ENCODE data around the gene ESRRG. TPM values are rescaled to one million over a fixed set of nuclear protein-coding genes. Genes with fewer than 3 reads are reported as not detected.

ESRRG gene
- total RNA-seq, 2 donors from 2014 or later: 4.1 to 16.2 TPM

DNA sequence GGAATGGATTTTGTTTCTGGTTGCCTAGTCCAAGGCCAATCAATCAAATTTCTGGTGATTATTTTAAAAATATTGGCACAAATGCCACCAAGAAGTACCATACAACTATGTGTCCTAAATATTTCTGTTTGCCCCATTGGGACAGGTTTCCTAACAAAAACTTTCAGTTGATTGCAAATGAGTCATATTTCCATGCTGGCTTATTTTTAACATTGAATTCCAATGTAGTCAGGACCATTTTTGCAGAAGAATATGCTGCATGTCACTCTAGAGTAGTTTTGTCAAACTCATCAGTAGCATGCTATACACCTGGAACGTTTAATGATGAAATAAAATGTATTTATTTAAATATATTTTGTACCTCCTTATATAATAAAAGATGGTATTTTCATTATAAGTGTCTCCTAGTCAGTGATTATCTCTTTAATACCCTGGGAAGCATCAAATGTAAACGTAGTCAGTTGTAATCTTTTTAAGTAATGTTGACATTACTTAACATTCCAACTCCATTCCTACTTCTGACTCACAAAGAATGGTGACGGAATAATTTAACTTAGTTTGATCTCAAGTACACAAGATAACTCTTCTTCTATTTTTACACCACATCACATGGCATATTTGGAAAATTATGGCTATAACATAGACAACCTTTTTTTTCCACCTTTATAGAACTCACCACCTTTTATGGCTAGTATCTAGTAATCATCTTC is 261.0 kb downstream of the ESRRG start:
- intact Hi-C loops (cut with DNase I): no loop called here
- DNase-seq (ENCODE audit: low spot score): no peak
- TF ChIP-seq, protein P1, sequence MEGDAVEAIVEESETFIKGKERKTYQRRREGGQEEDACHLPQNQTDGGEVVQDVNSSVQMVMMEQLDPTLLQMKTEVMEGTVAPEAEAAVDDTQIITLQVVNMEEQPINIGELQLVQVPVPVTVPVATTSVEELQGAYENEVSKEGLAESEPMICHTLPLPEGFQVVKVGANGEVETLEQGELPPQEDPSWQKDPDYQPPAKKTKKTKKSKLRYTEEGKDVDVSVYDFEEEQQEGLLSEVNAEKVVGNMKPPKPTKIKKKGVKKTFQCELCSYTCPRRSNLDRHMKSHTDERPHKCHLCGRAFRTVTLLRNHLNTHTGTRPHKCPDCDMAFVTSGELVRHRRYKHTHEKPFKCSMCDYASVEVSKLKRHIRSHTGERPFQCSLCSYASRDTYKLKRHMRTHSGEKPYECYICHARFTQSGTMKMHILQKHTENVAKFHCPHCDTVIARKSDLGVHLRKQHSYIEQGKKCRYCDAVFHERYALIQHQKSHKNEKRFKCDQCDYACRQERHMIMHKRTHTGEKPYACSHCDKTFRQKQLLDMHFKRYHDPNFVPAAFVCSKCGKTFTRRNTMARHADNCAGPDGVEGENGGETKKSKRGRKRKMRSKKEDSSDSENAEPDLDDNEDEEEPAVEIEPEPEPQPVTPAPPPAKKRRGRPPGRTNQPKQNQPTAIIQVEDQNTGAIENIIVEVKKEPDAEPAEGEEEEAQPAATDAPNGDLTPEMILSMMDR (IDR thresholded peaks at IDR 0.05): no peak
- TF ChIP-seq POLR2A (IDR thresholded peaks at IDR 0.05) (no peak), POLR2AphosphoS5 (IDR thresholded peaks at IDR 0.05) (no peak)
- Histone ChIP-seq H3K9me3 (no peaks in the 10 kb centered on the region), H3K27me3 (replicated peaks; ENCODE audit: insufficient read depth) (no peaks in the 10 kb centered on the region), H3K27ac (no peak overlapping the region), H3K36me3 (no peaks in the 10 kb centered on the region), H3K4me3 (no peak overlapping the region), H3K4me1 (replicated peaks) (no peaks in the 10 kb centered on the region)
- 52% methylated on average over 3 of the region's 3 CpGs for WGBS

DNA sequence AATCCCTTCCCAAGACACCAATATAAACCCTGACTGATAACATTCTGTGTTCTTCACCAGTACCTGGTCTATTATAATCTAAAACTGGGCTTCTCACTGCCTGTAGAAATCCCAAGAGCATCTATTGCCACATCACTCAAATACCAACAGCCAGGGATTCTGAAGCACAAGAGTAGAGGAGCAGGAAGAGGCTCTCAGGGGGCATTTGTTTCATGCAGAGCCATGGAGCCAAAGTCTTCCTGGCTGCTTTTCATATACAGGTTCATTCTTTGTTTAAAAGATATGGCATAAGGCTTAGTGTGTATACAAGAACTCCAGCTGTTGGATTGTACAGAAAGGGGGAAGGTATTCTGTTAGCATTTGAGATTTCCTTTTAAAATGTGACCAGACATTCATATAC is 261.8 kb downstream of the ESRRG start:
- no peak for DNase-seq (ENCODE audit: low spot score)
- intact Hi-C loops (cut with DNase I): no loop called here
- Histone ChIP-seq H3K27me3 (replicated peaks; ENCODE audit: insufficient read depth) (no peaks in the 10 kb centered on the region), H3K27ac (no peak overlapping the region), H3K4me1 (replicated peaks) (no peaks in the 10 kb centered on the region), H3K9me3 (no peaks in the 10 kb centered on the region), H3K4me3 (no peak overlapping the region), H3K36me3 (no peaks in the 10 kb centered on the region)
- TF ChIP-seq POLR2AphosphoS5 (IDR thresholded peaks at IDR 0.05) (no peak), POLR2A (IDR thresholded peaks at IDR 0.05) (no peak)
- TF ChIP-seq, protein P1 (IDR thresholded peaks at IDR 0.05): no peak

DNA sequence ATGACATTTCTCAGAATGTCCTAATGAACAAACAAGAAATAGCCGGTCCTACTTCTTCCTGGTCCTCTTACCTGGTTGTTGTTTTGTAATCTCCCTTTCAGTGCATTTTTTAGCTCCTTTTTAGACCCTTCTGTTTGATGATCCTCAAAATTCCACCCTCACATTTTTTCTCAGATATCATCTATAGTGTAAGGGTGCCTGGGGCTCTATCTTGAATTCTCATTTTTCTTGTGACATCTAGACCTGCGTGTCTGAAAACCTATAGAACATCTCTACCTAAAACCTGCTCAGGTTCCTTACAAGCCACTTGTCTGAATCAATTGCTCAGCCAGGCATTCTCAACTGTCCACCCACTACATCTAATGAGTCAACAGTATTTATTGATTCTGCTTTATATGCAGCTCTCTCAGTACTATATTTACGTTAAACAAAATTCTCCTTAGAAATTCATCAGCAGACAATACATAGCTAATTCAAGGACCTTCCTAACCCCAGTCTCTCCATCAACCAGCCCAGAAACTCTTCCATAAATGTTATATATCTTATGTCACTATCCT is 263.5 kb downstream of the ESRRG start:
- H3K27me3 ChIP-seq (replicated peaks; ENCODE audit: insufficient read depth): no peaks in the 10 kb centered on the region
- TF ChIP-seq, protein P1 (IDR thresholded peaks at IDR 0.05): no peak
- TF ChIP-seq POLR2A (IDR thresholded peaks at IDR 0.05) (no peak), POLR2AphosphoS5 (IDR thresholded peaks at IDR 0.05) (no peak)
- H3K4me3 ChIP-seq: no peak overlapping the region
- WGBS: 81% methylated on average over 3 of the region's 3 CpGs
- H3K36me3 ChIP-seq: no peaks in the 10 kb centered on the region
- no peak overlapping the region for H3K27ac ChIP-seq
- DNase-seq (ENCODE audit: low spot score): no peak
- no peaks in the 10 kb centered on the region for H3K4me1 ChIP-seq (replicated peaks)
- no peaks in the 10 kb centered on the region for H3K9me3 ChIP-seq
- intact Hi-C loops (cut with DNase I): no loop called here

DNA sequence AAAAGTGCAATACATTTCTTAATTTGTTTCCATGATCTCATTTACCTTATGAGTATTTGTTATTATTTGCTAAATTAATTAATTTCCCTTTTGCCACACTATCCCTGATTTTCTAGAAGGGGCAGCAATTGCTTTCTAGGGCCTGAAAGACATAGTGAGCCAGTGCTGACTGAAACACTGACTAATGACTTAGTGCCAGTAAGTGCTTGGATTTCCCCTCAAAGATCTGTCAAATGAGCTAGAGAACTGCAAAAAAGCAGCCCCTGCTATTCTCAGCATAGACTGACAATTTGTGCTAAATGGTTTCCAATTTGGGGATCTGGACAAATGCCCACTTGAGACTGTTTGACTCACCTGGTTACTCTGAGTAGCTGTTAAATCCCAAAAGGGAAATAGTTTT is 264.4 kb downstream of the ESRRG start:
- TF ChIP-seq, protein P1 (IDR thresholded peaks at IDR 0.05): no peak
- TF ChIP-seq POLR2AphosphoS5 (IDR thresholded peaks at IDR 0.05): no peak
- TF ChIP-seq POLR2A (IDR thresholded peaks at IDR 0.05): no peak
- Histone ChIP-seq H3K36me3 (no peaks in the 10 kb centered on the region), H3K4me3 (no peak overlapping the region), H3K9me3 (no peaks in the 10 kb centered on the region), H3K27me3 (replicated peaks; ENCODE audit: insufficient read depth) (no peaks in the 10 kb centered on the region), H3K4me1 (replicated peaks) (no peaks in the 10 kb centered on the region), H3K27ac (no peak overlapping the region)
- intact Hi-C loops (cut with DNase I): no loop called here
- no peak for DNase-seq (ENCODE audit: low spot score)

DNA sequence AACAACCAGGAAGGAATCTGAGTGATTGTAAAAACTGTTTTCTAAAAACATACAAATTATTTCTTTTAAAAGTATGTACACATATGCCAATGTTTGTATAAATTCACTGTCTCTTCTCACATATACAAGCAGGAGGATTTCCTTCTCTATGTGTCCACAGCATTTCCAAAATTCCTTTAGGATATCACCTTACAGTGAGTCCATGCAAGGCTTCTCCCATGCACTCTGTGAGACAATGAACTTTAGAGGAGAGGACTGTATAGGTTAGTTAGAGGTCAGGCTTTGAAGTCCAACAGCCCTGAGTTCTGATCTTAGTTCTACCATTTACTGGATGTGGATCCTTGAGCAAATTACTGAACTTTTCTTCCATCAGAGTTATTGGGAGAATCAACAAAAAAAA is 265.9 kb downstream of the ESRRG start:
- intact Hi-C loops (cut with DNase I): no loop called here

More for the DNA sequence above, 265.9 kb downstream of the ESRRG start:
- no peaks in the 10 kb centered on the region for H3K9me3 ChIP-seq
- no peaks in the 10 kb centered on the region for H3K27me3 ChIP-seq (replicated peaks; ENCODE audit: insufficient read depth)
- no peak for DNase-seq (ENCODE audit: low spot score)
- no peak overlapping the region for H3K27ac ChIP-seq
- no peak overlapping the region for H3K4me3 ChIP-seq
- H3K36me3 ChIP-seq: no peaks in the 10 kb centered on the region
- TF ChIP-seq POLR2A (IDR thresholded peaks at IDR 0.05) (no peak), POLR2AphosphoS5 (IDR thresholded peaks at IDR 0.05) (no peak)
- TF ChIP-seq, protein P1 (IDR thresholded peaks at IDR 0.05): no peak
- H3K4me1 ChIP-seq (replicated peaks): no peaks in the 10 kb centered on the region
